A549 treated with Mapracorat at 1 μM for 4 hours (cell line): ENCODE data around the gene SLC25A34. TPM values are rescaled to one million over a fixed set of nuclear protein-coding genes. Genes with fewer than 3 reads are reported as not detected.

ENCODE experiments used
- total RNA-seq: library from RNA; stranded (reverse); fragments of 200-300 nt; extraction: Qiagen RNA extraction; gene quantifications from 5 replicates; pipeline ENCODE4 v1.2.3, GENCODE V29; 2022

Gene SLC25A34
- 0.19 to 0.53 TPM (median 0.30 TPM) in 5 replicates for total RNA-seq

DNA sequence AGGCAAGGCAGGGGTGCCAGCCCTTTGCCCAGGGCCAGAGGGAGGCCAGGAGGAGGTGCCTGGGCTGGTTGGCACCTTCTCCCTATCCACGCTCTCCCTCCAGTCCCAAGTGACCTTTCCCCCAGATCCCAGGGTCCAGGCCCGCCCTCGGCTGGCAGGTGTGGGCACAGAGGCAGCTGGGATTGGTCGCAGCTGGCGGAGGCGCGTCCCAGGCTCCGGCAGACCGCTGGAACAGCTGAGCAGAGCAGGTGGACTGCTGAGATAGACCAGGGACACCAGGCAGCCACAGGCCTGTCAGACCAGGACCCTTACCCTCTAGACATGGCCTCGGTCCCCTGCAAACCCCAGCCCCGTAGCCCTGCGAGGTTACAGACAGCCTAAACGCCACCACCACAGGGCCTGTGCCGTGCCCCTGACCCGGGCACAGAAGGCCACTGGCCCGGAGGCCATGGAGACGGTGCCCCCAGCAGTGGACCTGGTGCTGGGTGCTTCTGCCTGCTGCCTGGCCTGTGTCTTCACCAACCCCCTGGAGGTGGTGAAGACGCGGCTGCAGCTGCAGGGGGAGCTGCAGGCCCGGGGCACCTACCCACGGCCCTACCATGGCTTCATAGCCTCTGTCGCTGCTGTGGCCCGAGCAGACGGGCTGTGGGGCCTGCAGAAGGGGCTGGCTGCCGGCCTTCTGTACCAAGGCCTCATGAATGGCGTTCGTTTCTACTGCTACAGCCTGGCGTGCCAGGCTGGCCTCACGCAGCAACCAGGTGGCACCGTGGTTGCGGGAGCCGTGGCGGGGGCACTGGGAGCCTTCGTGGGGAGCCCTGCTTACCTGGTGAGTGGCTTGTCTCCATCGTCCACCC is at the start of gene SLC25A34:
TSS of gene SLC25A34 (plus strand) at position 221 of the 854 bp plus-strand sequence. CDS start at position 449, 228 bp downstream.

DNA sequence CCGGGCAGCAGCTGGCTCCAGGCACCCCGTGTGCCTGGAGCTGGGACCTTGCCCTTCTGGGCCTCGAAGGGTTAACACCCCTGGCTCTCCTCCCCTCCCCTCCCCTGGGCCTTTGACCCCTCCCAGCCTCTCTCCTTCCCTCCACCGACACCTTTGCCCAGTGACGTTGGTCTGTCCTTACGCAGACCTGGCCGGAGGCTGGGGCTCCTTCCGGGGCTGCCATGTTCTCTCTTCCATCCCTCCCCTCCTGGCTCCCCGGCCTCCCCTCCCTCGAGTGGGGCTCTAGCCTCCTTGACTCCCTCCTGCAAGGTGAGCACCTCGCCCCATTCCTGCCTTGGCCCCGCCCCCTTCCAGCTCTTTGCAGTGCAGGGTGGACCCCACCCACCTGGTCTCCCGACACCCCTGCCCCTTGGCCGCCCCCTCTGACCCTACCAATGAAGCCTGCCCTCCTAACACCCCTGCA is 6.3 kb downstream of the SLC25A34 start, which contains the start of gene TMEM82:
TSS of gene TMEM82 (plus strand) at position 161 of the 463 bp plus-strand sequence. CDS start at position 222, 61 bp downstream.

DNA sequence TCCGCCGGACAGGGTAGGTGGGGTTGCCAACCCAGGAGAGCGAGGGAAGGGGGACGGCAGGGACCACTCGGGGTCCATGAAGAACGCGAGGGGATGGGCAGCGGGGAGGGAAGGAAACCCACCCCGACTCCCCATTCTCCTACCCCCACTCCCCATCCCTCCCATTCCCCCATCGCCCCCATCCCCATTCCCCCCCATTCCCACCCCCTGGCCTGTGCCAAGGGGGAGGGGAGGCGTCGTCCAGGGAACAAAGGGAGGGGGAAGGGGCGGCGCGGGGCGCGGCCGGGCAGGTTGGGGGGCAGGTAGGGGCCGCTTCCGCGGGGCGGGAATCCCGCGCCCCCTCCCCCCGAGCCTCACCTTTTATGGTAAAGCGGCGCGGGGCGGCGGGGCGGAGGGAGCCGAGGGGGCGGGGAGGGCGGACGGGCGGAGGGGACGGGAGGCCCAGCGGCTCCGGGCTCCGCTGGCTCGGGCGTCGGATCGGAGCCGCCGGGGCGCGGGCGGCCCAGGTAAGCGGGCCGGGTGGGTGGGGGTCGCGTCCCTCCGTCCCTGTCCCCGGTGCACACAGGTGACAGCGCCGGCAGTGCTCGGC is 22.4 kb downstream of the SLC25A34 start, which contains the start of gene FBLIM1:
TSS of gene FBLIM1 (plus strand) at position 453 of the 589 bp plus-strand sequence. CDS start 6,189 bp downstream, outside the sequence.

Other genes starting within 250 kb of the SLC25A34 start
- gene CASP9, start 212.0 kb upstream of the SLC25A34 start, total RNA-seq: 4.8 to 6.2 TPM (median 5.6 TPM) in 5 replicates
- 4.0 to 8.0 TPM (median 4.4 TPM) in 5 replicates for gene DNAJC16, start 209.4 kb upstream of the SLC25A34 start, total RNA-seq
- gene AGMAT, start 151.2 kb upstream of the SLC25A34 start, total RNA-seq: 5.1 to 7.7 TPM (median 7.4 TPM) in 5 replicates
- gene DDI2, start 118.8 kb upstream of the SLC25A34 start, total RNA-seq: 7.1 to 9.0 TPM (median 7.5 TPM) in 5 replicates
- 19.9 to 28.1 TPM (median 25.8 TPM) in 5 replicates for gene PLEKHM2, start 51.9 kb upstream of the SLC25A34 start, total RNA-seq
- not detected in 5 replicates for gene TMEM82, start 6.2 kb downstream of the SLC25A34 start, total RNA-seq
- gene FBLIM1, start 22.5 kb downstream of the SLC25A34 start, total RNA-seq: 21.8 to 34.6 TPM (median 27.8 TPM) in 5 replicates
- 5.8 to 8.9 TPM (median 6.2 TPM) in 5 replicates for gene UQCRHL, start 71.4 kb downstream of the SLC25A34 start, total RNA-seq
- 36.4 to 40.4 TPM (median 39.8 TPM) in 5 replicates for gene SPEN, start 111.4 kb downstream of the SLC25A34 start, total RNA-seq
- gene ZBTB17, start 239.8 kb downstream of the SLC25A34 start, total RNA-seq: 10.2 to 18.4 TPM (median 13.0 TPM) in 5 replicates